Hematopoietic multipotent progenitor cell (in vitro differentiated cells): Measurements from ENCODE around the gene HMGCLL1. TPM values are rescaled to one million over a fixed set of nuclear protein-coding genes. Genes with fewer than 3 reads are reported as not detected.

ENCODE experiments used
- DNase-seq, 3 donors: peaks; one replicate each; pipeline ENCODE4 v3.0.0-alpha.2; 2011 to 2015; ENCODE audit warnings: low read depth in 2 of 3, low spot score in 2 of 3
- total RNA-seq: library from RNA; depleted of rRNA; stranded (reverse); fragments of >200 nt; gene quantifications from one replicate; pipeline ENCODE4 v1.2.3, GENCODE V29; 2012

HMGCLL1 gene
- total RNA-seq, result not detected

GRCh38 chr6:55578537-55579363, at the start of gene HMGCLL1:
Gene HMGCLL1, minus strand, starts transcription at chr6:55579192. Its CDS starts 137 bp downstream, at chr6:55579055.
- no peak for DNase-seq

DNA sequence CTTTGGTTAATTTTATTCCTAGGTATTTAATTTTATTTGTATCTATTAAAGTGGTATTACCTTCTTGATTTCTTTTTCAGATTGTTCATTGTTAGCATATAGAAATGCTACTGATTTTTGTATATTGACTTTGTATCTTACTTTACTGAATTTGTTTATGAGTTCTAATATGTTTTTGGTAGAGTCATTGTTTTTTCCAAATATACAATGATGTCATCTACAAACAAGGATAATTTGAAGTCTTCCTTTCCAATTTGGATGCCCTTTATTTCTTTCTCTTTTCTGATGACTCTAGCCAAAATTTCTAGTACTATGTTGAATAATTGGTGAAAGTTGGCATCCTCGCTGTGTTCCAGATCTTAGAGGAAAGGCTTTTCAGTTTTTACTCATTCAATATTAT, 43.0 kb upstream of the HMGCLL1 start:
- DNase-seq, result no peak

GRCh38 chr6:55621244-55621643, 42.3 kb upstream of the HMGCLL1 start:
- DNase-seq, result no peak

- peak in 2 of 3 donors; percentile 0 to 15 for DNase-seq
Measured at GRCh38 chr6:55617272-55617671, 38.3 kb upstream of the HMGCLL1 start.

GRCh38 chr6:55604021-55604420, 25.0 kb upstream of the HMGCLL1 start:
- DNase-seq, result no peak

DNA sequence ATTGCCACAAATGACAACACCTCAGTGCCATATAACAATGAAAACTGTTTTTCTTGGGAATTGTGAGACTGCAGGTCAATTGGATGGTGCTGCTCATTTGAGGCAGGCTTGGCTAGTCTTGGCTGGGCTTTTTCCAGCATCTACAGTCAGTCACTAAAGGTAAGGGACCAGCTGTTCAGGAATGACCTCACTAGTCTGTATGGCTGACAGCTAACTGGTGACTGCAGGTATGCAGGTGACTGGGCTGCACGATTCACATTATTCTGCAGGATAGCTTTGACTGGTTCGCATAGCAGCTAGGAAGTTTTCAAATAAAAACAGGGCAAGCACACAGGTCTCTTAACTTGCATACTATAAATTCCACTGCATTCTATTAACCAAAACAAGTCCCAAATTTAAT, 22.1 kb upstream of the HMGCLL1 start:
- no peak for DNase-seq

GRCh38 chr6:55594442-55594841, 15.4 kb upstream of the HMGCLL1 start:
- no peak for DNase-seq

DNA sequence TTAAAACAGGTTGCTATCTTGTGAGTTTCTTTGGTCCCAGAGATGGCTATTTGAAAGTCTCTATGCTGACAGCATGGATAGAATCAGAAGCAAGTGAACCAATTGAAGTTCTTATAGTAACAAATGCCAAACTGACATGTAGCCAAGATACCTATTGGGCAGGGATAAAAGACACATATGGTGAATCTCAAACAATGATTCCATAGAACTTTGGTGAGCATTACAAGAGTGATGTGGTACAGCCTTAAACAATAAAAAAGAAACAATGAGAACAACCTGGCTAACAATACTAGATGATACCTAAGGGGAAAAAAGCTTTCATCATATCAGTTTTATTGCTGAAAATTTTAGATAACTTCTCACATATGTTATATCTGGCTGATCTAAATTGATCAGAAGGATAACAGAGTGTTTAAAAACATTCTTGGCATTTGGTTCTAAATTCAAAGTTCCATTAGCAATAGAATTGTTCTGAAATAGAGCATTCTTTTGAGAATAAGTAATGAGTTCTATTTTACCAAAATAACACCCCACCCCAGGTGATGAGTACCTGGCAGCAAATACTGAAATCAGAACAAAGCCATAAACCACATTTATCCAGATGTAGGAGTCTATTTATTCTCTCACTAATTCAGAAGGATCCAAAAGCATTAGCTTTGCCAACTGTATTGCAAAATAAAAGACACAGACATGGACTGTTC, 5.8 kb upstream of the HMGCLL1 start:
- DNase-seq, result no peak

DNA sequence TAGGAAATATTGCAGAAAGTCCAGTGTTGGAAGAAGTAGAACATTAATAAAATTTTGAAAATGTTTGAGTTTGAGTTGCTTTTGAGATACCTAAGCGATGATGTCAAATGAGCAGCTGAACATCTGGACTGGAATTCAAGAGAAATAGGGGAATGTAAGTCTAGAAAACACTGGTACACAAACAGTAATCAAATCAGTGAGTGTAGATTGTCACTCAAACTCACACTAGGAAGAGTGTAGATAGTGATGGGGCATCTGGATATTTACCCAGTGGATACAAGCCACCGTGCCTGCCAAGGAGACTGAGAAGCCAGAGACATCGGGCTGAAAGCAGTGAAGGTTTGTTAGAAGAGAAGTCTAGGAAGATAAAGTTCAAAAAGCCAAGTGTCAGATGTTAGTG, 2.2 kb downstream of the HMGCLL1 start:
- no peak for DNase-seq

DNA sequence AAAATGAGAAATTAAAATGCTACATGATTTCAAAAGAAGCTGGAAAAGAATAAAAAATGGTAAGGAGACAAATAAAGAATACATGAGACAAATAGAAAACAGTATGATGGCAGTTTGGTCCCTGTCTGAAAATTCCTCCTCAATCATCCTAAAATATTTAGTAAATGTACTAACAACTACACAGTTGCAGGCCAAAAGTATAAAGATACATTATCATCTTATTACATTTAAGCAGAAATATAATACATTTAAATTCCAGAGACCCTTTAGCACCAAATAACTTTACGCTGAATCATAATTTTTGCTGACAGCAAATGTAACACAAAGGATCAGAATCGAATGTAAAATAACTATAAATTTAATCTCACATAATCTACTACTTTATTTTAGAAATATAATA, 4.4 kb downstream of the HMGCLL1 start:
- no peak for DNase-seq

DNA sequence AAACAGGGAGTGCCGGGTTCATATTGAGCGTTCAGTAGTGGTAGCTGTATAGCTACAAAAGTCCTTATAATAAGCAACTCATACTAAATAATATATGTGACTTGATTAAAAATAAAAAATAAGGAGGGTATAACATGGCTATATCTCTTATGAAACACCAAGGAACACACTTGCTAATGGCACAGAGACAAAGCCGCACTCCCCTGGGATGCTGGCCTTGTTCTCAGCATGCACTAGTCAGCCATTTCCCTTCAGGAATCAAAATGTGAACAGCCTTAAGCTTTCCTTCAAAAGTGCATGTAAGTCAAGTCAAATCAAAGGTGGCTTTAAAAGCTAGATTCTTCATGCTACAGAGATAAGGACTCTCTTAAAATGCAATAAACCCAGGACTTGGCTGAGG, 9.4 kb downstream of the HMGCLL1 start:
- no peak for DNase-seq

DNA sequence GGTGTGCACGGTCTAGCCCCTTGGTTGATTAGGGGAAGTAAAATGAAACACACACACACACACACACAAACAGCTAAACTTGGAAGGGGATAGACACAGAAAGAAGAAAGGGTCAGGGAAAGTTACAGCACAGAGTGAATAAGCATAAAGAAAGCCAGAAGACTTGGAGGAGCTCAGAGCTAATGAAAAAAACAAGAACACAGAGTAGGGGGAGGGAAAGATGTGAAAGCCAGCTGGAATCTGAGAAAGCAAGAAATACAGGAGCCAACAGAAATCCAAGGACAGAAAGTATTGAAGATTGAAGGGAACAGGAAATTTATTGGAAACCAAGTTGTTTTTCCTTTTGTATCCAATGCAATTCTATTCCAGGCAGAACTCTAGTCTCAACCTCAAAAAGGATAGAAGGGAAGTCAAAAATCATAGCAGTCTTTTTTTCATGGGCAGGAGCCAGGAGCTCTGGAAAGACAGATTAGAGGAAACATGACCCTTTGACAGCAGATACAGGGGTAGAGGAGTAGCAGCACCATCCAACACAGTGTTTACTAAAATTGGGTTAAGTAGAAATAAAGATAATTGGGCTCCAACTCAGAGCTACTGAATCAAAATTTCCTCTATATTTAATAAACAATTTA, 10.1 kb downstream of the HMGCLL1 start:
- no peak for DNase-seq

DNA sequence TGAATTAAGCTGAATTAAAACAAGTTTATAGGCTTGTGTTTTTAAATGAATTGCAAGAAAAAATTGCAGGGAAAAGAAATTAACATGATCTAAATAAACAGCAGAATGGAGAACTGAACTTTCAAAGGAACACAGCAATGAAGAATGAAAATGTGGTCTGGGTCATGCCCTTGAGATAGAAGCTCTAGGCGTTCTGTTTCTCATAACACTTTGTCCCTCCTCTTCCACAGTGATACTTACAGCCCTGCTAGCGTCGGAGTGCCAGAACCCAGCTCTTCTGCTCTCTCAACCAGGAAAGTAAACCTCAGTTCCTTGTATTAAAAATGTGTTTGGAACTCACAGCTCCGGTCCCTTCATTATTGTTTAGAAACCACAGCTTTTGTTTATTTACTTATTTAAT, 11.4 kb downstream of the HMGCLL1 start:
- DNase-seq, result no peak

GRCh38 chr6:55566036-55566710, 12.8 kb downstream of the HMGCLL1 start:
- DNase-seq, result no peak

GRCh38 chr6:55562318-55562717, 16.7 kb downstream of the HMGCLL1 start:
- no peak for DNase-seq

- no peak for DNase-seq
Measured at GRCh38 chr6:55560290-55560885, 18.6 kb downstream of the HMGCLL1 start.

- no peak for DNase-seq
Measured at GRCh38 chr6:55557146-55557545, 21.8 kb downstream of the HMGCLL1 start.

DNA sequence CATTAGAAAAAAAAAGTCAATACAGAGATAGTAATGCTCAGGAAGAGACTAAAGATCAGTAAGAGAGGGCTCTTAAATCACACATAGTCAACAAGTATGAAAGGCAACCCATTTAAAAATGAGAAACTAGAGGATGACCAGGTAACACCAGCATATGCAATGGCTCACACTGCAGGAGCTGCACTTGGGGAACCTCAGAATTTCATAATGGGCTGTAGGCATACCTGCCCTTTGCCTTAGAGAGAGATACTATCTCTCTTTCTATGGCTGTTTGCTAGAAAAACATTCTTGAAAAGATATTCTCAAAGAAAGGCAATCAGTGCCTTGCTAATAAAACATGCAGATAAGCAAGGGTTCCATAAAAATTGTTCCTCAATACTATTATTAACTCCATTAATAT, 33.2 kb downstream of the HMGCLL1 start:
- DNase-seq, result no peak

- no peak for DNase-seq
Measured at GRCh38 chr6:55543633-55544309, 35.2 kb downstream of the HMGCLL1 start.

DNA sequence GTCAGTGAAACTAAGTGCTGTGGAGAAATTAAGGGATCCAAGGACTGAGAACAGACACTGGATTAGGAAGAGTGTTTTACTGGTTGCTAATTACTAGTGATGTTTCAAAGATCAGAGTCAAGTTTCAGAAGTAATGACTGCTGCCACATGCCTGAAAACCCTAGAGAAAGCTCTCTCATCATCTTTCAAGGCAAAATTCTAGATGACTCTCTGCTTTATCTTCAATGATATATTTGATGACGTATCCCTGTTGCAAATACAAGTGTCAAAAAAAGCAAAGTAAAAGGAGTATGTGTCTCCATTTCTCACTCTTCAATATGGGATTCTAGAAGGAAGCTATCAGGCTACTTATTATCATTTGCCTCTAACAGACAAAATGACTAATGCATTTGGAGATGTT, 38.0 kb downstream of the HMGCLL1 start:
- no peak for DNase-seq
